Measurements from ENCODE around the gene RNF2. TPM values are rescaled to one million over a fixed set of nuclear protein-coding genes. Genes with fewer than 3 reads are reported as not detected.

RNF2 gene
- polyA plus RNA-seq, 1 donor from 2014 or later = 49.2 TPM

GRCh38 chr1:185077374-185077773 lies 32.0 kb downstream of the RNF2 start:
- Histone ChIP-seq H3K4me2 (ENCODE audit: low read length) (no peak overlapping the region), H3K4me3 (ENCODE audit: low read length) (no peak overlapping the region), H3K9me3 (ENCODE audit: low read length) (no peaks in the 10 kb centered on the region), H3K36me3 (ENCODE audit: insufficient read depth, low read length) (no peaks in the 10 kb centered on the region), H3K79me2 (replicated peaks; ENCODE audit: insufficient read depth, low read length) (peaks cover 74% of the 10 kb centered on the region), H3F3A (ENCODE audit: insufficient read depth, low read length, poor library complexity, severe bottlenecking) (no peaks in the 10 kb centered on the region), H3K9me2 (ENCODE audit: insufficient read depth, low read length) (no peaks in the 10 kb centered on the region), H3K27me3 (ENCODE audit: insufficient read depth, low read depth, low read length) (no peaks in the 10 kb centered on the region), H4K20me1 (ENCODE audit: insufficient read depth) (no peaks in the 10 kb centered on the region), H3K27ac (ENCODE audit: low read length) (no peak overlapping the region), H3K9ac (ENCODE audit: low read length) (no peak overlapping the region), H2AFZ (ENCODE audit: low read depth, low read length) (no peak overlapping the region)
- TF ChIP-seq, protein P1, sequence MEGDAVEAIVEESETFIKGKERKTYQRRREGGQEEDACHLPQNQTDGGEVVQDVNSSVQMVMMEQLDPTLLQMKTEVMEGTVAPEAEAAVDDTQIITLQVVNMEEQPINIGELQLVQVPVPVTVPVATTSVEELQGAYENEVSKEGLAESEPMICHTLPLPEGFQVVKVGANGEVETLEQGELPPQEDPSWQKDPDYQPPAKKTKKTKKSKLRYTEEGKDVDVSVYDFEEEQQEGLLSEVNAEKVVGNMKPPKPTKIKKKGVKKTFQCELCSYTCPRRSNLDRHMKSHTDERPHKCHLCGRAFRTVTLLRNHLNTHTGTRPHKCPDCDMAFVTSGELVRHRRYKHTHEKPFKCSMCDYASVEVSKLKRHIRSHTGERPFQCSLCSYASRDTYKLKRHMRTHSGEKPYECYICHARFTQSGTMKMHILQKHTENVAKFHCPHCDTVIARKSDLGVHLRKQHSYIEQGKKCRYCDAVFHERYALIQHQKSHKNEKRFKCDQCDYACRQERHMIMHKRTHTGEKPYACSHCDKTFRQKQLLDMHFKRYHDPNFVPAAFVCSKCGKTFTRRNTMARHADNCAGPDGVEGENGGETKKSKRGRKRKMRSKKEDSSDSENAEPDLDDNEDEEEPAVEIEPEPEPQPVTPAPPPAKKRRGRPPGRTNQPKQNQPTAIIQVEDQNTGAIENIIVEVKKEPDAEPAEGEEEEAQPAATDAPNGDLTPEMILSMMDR (IDR thresholded peaks at IDR 0.05; ENCODE audit: poor library complexity, severe bottlenecking) = no peak
- no peak for TF ChIP-seq EP300 (conservative IDR thresholded peaks at IDR 0.05; ENCODE audit: poor library complexity, severe bottlenecking)
- TF ChIP-seq MXI1 (conservative IDR thresholded peaks at IDR 0.05; ENCODE audit: poor library complexity, severe bottlenecking) = no peak
- no peak for TF ChIP-seq SMC3 (conservative IDR thresholded peaks at IDR 0.05; ENCODE audit: poor library complexity)
- no peak for TF ChIP-seq TAF1 (IDR thresholded peaks at IDR 0.05; ENCODE audit: low read depth)
- no peak for TF ChIP-seq EZH2 (IDR thresholded peaks at IDR 0.05; ENCODE audit: borderline replicate concordance, insufficient read depth, low read length, poor library complexity, severe bottlenecking)
- TF ChIP-seq, protein P2, sequence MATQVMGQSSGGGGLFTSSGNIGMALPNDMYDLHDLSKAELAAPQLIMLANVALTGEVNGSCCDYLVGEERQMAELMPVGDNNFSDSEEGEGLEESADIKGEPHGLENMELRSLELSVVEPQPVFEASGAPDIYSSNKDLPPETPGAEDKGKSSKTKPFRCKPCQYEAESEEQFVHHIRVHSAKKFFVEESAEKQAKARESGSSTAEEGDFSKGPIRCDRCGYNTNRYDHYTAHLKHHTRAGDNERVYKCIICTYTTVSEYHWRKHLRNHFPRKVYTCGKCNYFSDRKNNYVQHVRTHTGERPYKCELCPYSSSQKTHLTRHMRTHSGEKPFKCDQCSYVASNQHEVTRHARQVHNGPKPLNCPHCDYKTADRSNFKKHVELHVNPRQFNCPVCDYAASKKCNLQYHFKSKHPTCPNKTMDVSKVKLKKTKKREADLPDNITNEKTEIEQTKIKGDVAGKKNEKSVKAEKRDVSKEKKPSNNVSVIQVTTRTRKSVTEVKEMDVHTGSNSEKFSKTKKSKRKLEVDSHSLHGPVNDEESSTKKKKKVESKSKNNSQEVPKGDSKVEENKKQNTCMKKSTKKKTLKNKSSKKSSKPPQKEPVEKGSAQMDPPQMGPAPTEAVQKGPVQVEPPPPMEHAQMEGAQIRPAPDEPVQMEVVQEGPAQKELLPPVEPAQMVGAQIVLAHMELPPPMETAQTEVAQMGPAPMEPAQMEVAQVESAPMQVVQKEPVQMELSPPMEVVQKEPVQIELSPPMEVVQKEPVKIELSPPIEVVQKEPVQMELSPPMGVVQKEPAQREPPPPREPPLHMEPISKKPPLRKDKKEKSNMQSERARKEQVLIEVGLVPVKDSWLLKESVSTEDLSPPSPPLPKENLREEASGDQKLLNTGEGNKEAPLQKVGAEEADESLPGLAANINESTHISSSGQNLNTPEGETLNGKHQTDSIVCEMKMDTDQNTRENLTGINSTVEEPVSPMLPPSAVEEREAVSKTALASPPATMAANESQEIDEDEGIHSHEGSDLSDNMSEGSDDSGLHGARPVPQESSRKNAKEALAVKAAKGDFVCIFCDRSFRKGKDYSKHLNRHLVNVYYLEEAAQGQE (IDR thresholded peaks at IDR 0.05; ENCODE audit: borderline replicate concordance) = no peak
- TF ChIP-seq POLR2AphosphoS5 (IDR thresholded peaks at IDR 0.05) = no peak
- no peak for TF ChIP-seq RAD21 (conservative IDR thresholded peaks at IDR 0.05)

GRCh38 chr1:185080422-185080821 lies 35.1 kb downstream of the RNF2 start:
- Histone ChIP-seq H3K36me3 (ENCODE audit: insufficient read depth, low read length) (no peaks in the 10 kb centered on the region), H4K20me1 (ENCODE audit: insufficient read depth) (no peaks in the 10 kb centered on the region), H2AFZ (ENCODE audit: low read depth, low read length) (no peak overlapping the region), H3F3A (ENCODE audit: insufficient read depth, low read length, poor library complexity, severe bottlenecking) (no peaks in the 10 kb centered on the region), H3K9me2 (ENCODE audit: insufficient read depth, low read length) (no peaks in the 10 kb centered on the region), H3K9ac (ENCODE audit: low read length) (no peak overlapping the region), H3K27ac (ENCODE audit: low read length) (no peak overlapping the region), H3K4me3 (ENCODE audit: low read length) (no peak overlapping the region), H3K9me3 (ENCODE audit: low read length) (no peaks in the 10 kb centered on the region), H3K79me2 (replicated peaks; ENCODE audit: insufficient read depth, low read length) (peaks cover 79% of the 10 kb centered on the region), H3K4me2 (ENCODE audit: low read length) (no peak overlapping the region), H3K27me3 (ENCODE audit: insufficient read depth, low read depth, low read length) (no peaks in the 10 kb centered on the region)
- TF ChIP-seq, protein P2 (IDR thresholded peaks at IDR 0.05; ENCODE audit: borderline replicate concordance) = no peak
- TF ChIP-seq EP300 (conservative IDR thresholded peaks at IDR 0.05; ENCODE audit: poor library complexity, severe bottlenecking) = no peak
- TF ChIP-seq SMC3 (conservative IDR thresholded peaks at IDR 0.05; ENCODE audit: poor library complexity) = no peak
- TF ChIP-seq TAF1 (IDR thresholded peaks at IDR 0.05; ENCODE audit: low read depth) = no peak
- TF ChIP-seq, protein P1 (IDR thresholded peaks at IDR 0.05; ENCODE audit: poor library complexity, severe bottlenecking) = no peak
- TF ChIP-seq EZH2 (IDR thresholded peaks at IDR 0.05; ENCODE audit: borderline replicate concordance, insufficient read depth, low read length, poor library complexity, severe bottlenecking) = no peak
